Epithelial cell of proximal tubule (primary cell): ENCODE measurements around the gene NUP50. TPM values are rescaled to one million over a fixed set of nuclear protein-coding genes. Genes with fewer than 3 reads are reported as not detected.

Source experiments
- DNase-seq: peaks from one replicate; pipeline ENCODE4 v3.0.0-alpha.2; 2011; ENCODE audit warnings: low read depth
- H3K4me3 ChIP-seq: 2 replicates; pipeline ENCODE4 v1.5.1; 2011; ENCODE audit warnings: low read depth, mild to moderate bottlenecking, low read length
- total RNA-seq: library from RNA; depleted of rRNA; stranded (reverse); fragments of >200 nt; gene quantifications from 2 replicates; pipeline ENCODE4 v1.2.3, GENCODE V29; 2015
- TF ChIP-seq, protein P1 (sequence below): conservative IDR thresholded peaks from 2 replicates; pipeline ENCODE4 v1.5.1; 2012; ENCODE audit warnings: low read depth, mild to moderate bottlenecking, low read length

NUP50 gene
- total RNA-seq, 1 donor from 2014 or later, result 60.8 TPM

DNA sequence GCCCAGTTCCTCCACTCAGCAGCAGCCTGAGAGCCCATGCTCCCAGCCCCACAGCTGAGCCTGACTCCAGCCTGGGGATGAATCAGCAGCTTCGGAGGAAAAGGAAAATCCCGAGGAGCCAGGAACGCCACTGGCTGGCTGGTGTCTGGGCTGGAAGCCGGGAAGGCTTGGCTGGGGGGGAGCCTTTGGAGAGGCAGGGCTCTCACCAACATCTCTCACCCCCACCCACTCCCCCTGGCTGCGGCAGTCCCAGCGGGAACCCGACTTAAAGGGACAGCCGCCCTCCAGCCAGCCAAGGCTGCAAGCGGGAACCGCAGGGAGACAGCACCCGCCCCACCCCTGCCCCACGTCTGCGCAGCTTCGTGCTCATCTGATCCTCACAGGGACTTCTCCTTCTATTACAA is 48.6 kb downstream of the NUP50 start:
- H3K4me3 ChIP-seq, result no peak overlapping the region
- TF ChIP-seq, protein P1, sequence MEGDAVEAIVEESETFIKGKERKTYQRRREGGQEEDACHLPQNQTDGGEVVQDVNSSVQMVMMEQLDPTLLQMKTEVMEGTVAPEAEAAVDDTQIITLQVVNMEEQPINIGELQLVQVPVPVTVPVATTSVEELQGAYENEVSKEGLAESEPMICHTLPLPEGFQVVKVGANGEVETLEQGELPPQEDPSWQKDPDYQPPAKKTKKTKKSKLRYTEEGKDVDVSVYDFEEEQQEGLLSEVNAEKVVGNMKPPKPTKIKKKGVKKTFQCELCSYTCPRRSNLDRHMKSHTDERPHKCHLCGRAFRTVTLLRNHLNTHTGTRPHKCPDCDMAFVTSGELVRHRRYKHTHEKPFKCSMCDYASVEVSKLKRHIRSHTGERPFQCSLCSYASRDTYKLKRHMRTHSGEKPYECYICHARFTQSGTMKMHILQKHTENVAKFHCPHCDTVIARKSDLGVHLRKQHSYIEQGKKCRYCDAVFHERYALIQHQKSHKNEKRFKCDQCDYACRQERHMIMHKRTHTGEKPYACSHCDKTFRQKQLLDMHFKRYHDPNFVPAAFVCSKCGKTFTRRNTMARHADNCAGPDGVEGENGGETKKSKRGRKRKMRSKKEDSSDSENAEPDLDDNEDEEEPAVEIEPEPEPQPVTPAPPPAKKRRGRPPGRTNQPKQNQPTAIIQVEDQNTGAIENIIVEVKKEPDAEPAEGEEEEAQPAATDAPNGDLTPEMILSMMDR, result no peak
- DNase-seq, result no peak

DNA sequence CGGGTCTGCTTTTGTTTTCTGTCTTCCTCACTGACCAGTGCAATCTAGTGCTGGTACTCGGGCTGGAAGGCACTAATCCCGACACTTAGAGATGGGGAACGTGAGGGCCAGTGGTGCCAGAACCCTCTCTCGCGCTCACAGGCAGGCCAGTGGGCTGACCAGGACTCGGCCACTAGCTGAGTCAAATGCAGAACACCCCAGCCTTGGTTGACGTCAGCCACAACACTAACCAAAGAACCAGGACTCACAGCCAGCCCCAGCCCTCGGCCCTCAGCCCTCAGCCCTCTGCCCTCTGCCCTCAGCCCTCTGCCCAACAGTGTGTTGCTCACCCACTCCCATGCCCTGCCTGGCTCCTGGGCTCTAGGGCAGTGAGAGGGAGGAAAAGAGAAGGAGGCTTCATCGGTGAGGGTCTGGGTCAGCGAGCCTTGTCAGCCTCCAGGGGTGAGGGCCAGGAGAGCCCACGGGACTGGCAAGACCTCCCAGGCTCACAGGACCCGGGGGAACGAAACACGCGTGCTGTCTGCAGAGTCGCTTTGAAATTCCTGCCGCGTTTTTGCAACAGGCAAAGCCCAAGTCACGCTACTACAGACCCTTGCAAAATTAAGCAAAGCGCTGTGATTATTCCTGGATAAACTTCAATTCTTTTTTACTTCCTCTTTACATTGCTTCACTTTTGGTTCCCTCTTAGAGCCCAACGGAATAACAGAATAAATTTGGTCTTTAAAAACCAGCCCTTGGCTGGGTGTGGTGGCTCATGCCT is 49.4 kb downstream of the NUP50 start:
- H3K4me3 ChIP-seq, result no peak overlapping the region
- TF ChIP-seq, protein P1, result no peak
- no peak for DNase-seq

DNA sequence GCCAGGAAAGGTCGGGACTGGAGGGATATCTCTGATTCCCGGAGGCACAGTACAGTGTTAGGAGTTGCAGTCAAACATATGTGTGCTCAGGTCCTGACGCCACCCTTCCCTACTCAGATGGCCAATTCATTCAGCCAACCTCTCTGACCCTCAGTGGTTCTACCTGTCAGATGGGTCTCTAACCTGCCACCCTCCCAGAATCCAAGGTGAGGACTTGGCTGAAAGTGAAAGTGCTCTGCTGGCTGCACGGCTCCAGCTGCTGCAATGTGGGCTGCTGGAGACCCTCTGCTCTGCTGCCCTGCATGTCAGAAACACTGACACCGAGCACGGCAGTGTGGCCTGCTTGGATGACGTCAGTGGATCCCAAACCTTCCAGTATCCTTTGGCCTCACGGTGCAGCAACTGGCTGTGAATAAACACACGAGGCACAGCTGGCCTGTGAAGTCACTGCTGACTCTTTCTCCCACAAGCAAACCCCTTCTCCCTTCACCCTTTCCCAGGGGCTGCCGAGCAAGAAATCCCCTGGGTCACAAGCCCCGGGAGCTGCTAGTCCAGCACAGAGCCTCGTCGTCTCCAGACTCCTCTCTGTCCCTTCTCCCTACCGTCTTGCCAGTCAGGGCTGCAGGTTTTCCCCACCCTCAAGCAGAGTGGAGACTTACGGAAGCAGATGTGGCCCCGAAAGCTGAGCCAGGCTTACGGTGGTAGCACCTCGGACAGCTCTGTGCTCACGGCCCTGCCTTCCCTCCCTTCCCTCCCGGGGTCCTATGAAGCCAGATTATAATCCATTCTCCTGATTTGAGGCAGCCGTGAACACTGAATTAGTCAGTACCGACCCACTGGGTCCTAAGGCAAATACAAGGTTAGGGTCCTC is 52.6 kb downstream of the NUP50 start:
- no peak overlapping the region for H3K4me3 ChIP-seq
- DNase-seq, result no peak
- TF ChIP-seq, protein P1, result no peak

DNA sequence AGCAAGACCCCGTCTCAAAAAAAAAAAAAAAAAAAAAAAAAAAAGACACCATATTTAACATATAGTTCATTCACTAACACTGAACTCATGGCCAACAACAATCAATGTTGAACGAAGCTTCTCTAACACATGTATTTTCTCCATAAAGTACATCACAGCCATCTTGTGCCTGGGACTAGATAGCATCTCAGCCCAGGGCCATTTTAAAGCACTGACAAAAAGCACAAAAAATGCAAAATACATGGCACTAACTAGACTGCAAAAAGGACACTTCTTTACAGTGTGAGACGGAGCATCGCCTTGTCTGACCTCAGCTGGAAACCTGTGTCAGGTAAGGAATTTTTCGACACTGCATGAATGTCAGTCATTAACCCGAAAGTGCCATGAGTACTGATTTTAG is 53.6 kb downstream of the NUP50 start:
- TF ChIP-seq, protein P1, result no peak
- DNase-seq, result no peak
- no peak overlapping the region for H3K4me3 ChIP-seq

DNA sequence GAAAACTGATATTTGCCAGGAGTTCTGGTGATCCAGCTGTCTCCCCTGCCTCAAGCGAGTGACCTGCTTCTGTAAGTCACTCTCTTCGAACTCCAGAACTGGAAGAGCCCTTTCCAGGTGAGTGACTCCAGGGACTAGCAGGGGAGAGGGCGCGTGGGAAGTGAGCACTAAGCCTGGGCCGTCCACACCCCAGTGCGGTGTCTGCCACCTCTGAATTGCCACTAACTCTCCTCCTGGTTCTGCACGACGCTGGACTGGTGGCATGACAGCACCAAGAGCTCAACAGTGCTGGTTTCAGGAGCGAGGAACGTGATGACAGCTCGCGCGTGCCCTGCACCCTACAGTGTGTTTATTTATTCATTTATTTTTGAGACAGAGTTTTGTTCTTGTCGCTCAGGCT is 54.1 kb downstream of the NUP50 start:
- DNase-seq, result no peak
- no peak overlapping the region for H3K4me3 ChIP-seq
- TF ChIP-seq, protein P1, result no peak

DNA sequence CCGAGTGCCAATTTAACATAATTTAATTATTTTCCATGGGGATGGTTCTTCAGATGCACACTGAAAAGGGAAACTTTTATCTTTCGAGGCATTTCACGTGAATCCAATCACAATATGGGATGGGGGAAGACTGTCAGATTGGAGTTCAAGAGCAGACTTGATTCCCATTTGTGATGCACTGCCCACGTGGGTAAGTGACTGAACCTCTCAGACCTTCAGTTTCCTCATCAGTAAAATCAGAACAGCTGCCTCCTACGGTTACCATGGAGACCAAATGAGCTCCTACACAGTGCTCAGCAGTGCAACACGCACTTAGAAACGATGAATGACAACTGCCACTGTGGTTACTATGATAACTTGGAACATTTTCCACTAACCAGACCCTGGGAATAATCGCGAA is 55.3 kb downstream of the NUP50 start:
- no peak for DNase-seq
- no peak overlapping the region for H3K4me3 ChIP-seq
- TF ChIP-seq, protein P1, result no peak
